Measurements from ENCODE around the gene SEMA5B. TPM values are rescaled to one million over a fixed set of nuclear protein-coding genes. Genes with fewer than 3 reads are reported as not detected.

SEMA5B gene, protein sequence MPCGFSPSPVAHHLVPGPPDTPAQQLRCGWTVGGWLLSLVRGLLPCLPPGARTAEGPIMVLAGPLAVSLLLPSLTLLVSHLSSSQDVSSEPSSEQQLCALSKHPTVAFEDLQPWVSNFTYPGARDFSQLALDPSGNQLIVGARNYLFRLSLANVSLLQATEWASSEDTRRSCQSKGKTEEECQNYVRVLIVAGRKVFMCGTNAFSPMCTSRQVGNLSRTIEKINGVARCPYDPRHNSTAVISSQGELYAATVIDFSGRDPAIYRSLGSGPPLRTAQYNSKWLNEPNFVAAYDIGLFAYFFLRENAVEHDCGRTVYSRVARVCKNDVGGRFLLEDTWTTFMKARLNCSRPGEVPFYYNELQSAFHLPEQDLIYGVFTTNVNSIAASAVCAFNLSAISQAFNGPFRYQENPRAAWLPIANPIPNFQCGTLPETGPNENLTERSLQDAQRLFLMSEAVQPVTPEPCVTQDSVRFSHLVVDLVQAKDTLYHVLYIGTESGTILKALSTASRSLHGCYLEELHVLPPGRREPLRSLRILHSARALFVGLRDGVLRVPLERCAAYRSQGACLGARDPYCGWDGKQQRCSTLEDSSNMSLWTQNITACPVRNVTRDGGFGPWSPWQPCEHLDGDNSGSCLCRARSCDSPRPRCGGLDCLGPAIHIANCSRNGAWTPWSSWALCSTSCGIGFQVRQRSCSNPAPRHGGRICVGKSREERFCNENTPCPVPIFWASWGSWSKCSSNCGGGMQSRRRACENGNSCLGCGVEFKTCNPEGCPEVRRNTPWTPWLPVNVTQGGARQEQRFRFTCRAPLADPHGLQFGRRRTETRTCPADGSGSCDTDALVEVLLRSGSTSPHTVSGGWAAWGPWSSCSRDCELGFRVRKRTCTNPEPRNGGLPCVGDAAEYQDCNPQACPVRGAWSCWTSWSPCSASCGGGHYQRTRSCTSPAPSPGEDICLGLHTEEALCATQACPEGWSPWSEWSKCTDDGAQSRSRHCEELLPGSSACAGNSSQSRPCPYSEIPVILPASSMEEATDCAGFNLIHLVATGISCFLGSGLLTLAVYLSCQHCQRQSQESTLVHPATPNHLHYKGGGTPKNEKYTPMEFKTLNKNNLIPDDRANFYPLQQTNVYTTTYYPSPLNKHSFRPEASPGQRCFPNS
- total RNA-seq (0.99 TPM), polyA plus RNA-seq (0.46 TPM)
- long read RNA-seq, donor 1: 0 reads
- long read RNA-seq, donor 2: 0 reads
- long read RNA-seq, donor 3: 0 reads
- long read RNA-seq, donor 4: 0 reads
- long read RNA-seq, donor 5: 0 reads
- long read RNA-seq, donor 6: 0 reads
- long read RNA-seq, donor 7: 0 reads
- long read RNA-seq, donor 8: 0 reads
- long read RNA-seq, donor 9: 0 reads
- long read RNA-seq, donor 10: 0 reads

DNA sequence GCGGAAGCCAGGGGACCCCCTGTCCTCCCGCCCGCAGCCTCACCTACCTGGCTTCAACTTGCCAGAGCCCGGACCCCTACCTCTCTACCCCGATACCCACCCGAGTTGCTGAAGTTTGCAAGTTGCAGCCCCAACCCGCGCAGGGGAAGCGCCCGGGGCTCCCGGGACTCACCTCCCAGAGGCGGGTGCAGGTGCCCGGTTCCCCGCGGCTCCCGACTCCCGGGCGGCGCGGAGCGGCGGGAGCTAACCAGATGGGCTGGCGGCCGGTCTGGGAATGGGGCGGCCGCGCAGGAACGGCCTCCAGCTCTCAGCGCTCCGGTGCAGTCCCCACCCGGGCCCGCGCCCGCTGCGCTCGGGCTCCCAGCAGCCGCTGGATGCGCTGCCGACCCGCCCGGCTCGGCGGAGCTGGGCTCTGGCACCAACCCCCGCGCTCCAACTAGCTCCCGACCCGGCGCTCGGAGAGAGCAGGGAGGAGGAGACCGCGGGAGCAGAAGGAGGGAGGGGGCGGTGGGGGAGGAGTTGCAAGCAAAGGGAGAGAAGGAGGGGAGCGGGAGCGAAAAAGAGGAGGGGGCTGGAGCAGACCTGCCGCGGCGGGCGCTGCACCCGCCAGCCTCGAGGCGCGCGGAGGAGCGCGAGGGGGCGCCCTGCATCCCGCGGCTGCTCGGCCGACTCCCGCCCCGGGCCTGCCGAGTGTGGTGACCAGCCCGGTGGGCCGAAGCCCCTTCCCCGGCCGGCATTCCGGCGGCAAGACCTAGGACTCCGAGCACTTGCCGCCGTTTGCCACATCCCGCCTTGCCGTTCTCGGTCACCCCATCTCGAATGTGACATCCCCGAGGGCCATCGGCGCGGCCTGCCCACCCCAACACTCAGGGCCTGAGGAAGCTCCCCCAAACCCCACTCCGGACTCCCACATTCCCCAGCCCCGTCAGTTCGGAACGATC lies at the start of gene SEMA5B:
SEMA5B (minus strand) TSS at position 472 of the 941 bp plus-strand sequence. CDS start 66,500 bp downstream, outside the sequence.
- Histone ChIP-seq H3K27ac (ENCODE audit: low read depth in 1 of 2, low read length in 1 of 2) (no peak within 1 kb of the TSS), H3K27me3 (ENCODE audit: control insufficient read depth in 2 of 2, insufficient read depth in 1 of 2, low read length in 1 of 2) (peaks cover 55 to 96% of the 10 kb centered on the region in 2 donors), H3K4me3 (ENCODE audit: low read length in 2 of 2) (peak within 1 kb of the TSS; percentile 14 to 46), H3K36me3 (ENCODE audit: control insufficient read depth in 2 of 2, insufficient read depth in 2 of 2, low read length in 1 of 2) (no peaks in the 10 kb centered on the region), H3K4me1 (ENCODE audit: control insufficient read depth in 2 of 2, insufficient read depth in 2 of 2, low read length in 2 of 2) (peaks cover 9 to 16% of the 10 kb centered on the region in 2 donors), H3K9me3 (ENCODE audit: control insufficient read depth in 2 of 2, insufficient read depth in 1 of 2, low read length in 1 of 2) (no peaks in the 10 kb centered on the region)
- under 1% methylated on average over 93 of the region's 94 CpGs for WGBS
- peak in 2 of 9 donors; percentile 19 to 41 for DNase-seq (ENCODE audit: low read depth in 6 of 9, low spot score in 9 of 9)

DNA sequence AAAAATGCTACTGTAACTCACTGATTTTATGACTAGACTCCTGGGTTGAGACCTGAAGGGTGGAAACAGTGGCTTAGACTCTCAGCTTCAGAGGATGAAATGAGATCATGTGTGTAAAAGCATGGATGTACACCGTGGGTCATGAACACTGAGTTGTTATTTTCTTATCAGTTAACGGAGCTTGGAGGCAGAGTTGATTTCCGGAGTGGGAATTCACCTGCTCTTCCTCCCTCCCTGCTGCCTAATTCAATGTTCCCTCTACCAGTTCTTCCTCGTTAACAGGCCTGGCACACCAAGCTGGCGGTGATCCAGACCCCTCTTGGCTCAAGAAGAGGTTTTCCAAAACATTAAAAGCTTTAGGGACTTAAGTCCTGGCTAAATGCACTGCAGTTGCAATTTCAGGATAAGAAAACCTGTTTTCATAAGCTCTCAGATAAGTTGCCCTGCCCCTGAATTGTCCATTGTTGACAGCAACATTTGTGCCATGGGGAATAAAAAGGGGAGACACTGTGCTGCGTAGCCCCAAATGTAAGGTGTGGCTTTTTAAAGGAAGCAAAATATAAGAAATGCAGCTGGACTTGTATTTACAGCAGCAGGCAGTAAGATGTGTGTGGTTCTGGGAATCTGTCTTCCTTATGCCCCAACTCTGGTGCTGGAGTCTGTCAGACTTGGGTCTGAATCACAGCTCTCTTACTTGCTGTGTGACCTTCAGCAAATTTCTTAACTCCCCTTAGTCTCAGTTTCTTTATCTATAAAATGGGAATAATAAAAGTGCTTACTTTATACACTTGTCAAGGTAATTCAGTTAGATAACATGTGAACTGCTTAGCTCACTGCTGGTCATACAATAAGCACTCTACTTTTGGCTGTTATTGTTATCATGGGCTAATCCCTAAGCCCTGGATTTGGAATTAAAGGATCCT lies 49.2 kb upstream of the SEMA5B start:
- WGBS: 66% methylated on average over 6 of the region's 6 CpGs
- Histone ChIP-seq H3K4me3 (ENCODE audit: low read length in 2 of 2) (no peak overlapping the region), H3K4me1 (ENCODE audit: control insufficient read depth in 2 of 2, insufficient read depth in 2 of 2, low read length in 2 of 2) (no peaks in the 10 kb centered on the region), H3K27ac (ENCODE audit: low read depth in 1 of 2, low read length in 1 of 2) (no peak overlapping the region), H3K27me3 (ENCODE audit: control insufficient read depth in 2 of 2, insufficient read depth in 1 of 2, low read length in 1 of 2) (no peaks in the 10 kb centered on the region), H3K36me3 (ENCODE audit: control insufficient read depth in 2 of 2, insufficient read depth in 2 of 2, low read length in 1 of 2) (no peaks in the 10 kb centered on the region), H3K9me3 (ENCODE audit: control insufficient read depth in 2 of 2, insufficient read depth in 1 of 2, low read length in 1 of 2) (no peaks in the 10 kb centered on the region)
- DNase-seq (ENCODE audit: low read depth in 6 of 9, low spot score in 9 of 9): no peak

DNA sequence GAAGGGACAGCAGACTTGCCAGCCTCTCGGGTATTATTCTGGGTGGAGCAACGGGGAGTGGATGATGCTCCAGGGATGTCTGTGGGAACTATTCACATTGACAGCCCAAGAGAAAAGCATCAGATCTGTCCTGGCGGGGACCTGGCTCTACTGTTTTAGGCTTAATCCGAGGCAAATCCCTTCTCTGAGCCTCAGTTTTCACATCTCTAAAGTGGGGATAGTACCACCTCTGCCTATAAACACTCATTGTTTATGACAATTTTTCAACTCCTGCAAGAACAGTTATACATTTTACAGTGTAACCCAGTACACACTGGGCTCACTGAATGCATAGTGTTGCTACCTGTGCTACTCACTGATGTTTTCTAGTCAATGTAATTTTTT lies 48.5 kb upstream of the SEMA5B start:
- Histone ChIP-seq H3K27ac (ENCODE audit: low read depth in 1 of 2, low read length in 1 of 2) (no peak overlapping the region), H3K27me3 (ENCODE audit: control insufficient read depth in 2 of 2, insufficient read depth in 1 of 2, low read length in 1 of 2) (no peaks in the 10 kb centered on the region), H3K36me3 (ENCODE audit: control insufficient read depth in 2 of 2, insufficient read depth in 2 of 2, low read length in 1 of 2) (no peaks in the 10 kb centered on the region), H3K4me3 (ENCODE audit: low read length in 2 of 2) (no peak overlapping the region), H3K9me3 (ENCODE audit: control insufficient read depth in 2 of 2, insufficient read depth in 1 of 2, low read length in 1 of 2) (no peaks in the 10 kb centered on the region), H3K4me1 (ENCODE audit: control insufficient read depth in 2 of 2, insufficient read depth in 2 of 2, low read length in 2 of 2) (no peaks in the 10 kb centered on the region)
- no peak for DNase-seq (ENCODE audit: low read depth in 6 of 9, low spot score in 9 of 9)
- 96% methylated on average over 4 of the region's 4 CpGs for WGBS

DNA sequence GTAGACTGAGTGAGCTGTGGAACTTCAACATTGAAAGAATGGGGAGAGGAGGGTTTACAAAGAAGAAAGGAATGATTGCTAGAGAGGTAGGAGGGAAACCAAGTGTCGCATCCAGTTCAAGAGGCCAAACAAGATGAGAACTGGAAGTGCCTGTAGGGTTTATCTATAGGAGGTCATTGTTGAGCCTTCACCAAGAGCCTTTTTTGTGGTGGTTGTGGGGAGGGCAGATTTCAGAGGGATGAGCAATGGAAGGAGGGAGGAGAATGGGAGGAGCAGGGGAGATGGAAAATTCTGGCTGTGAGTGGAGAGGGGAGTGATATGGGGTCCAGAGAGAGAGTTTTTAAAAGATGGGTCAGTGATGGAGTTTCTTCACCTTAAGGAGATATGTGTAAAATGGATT lies 47.8 kb upstream of the SEMA5B start:
- H3K27ac ChIP-seq (ENCODE audit: low read depth in 1 of 2, low read length in 1 of 2): no peak overlapping the region
- H3K27me3 ChIP-seq (ENCODE audit: control insufficient read depth in 2 of 2, insufficient read depth in 1 of 2, low read length in 1 of 2): no peaks in the 10 kb centered on the region
- no peak for DNase-seq (ENCODE audit: low read depth in 6 of 9, low spot score in 9 of 9)
- no peaks in the 10 kb centered on the region for H3K4me1 ChIP-seq (ENCODE audit: control insufficient read depth in 2 of 2, insufficient read depth in 2 of 2, low read length in 2 of 2)
- no peak overlapping the region for H3K4me3 ChIP-seq (ENCODE audit: low read length in 2 of 2)
- H3K36me3 ChIP-seq (ENCODE audit: control insufficient read depth in 2 of 2, insufficient read depth in 2 of 2, low read length in 1 of 2): no peaks in the 10 kb centered on the region
- no peaks in the 10 kb centered on the region for H3K9me3 ChIP-seq (ENCODE audit: control insufficient read depth in 2 of 2, insufficient read depth in 1 of 2, low read length in 1 of 2)
- WGBS: 95% methylated on average over 1 of the region's 1 CpG

DNA sequence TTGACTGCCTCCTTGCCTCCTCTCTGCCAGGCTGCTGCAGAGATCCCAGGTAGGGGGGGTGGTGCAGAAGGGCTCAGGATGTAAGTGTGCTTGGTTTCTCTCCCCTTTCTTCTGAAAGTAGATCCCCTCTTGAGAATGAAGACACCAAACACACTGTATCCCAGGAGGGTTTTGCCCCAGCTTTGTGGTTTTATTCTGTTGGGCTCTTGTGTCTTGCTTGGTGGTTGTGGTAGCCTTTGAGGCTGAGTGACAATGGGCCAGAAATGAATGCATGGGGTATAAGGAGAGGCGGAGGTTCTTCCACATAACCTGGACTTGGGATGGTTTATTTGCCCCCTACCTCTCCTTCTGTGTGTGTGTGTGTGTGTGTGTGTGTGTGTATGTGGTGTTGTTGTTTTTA lies 45.0 kb upstream of the SEMA5B start:
- Histone ChIP-seq H3K4me1 (ENCODE audit: control insufficient read depth in 2 of 2, insufficient read depth in 2 of 2, low read length in 2 of 2) (peaks cover 5 to 11% of the 10 kb centered on the region in 2 donors), H3K27me3 (ENCODE audit: control insufficient read depth in 2 of 2, insufficient read depth in 1 of 2, low read length in 1 of 2) (no peaks in the 10 kb centered on the region), H3K9me3 (ENCODE audit: control insufficient read depth in 2 of 2, insufficient read depth in 1 of 2, low read length in 1 of 2) (no peaks in the 10 kb centered on the region), H3K27ac (ENCODE audit: low read depth in 1 of 2, low read length in 1 of 2) (no peak overlapping the region), H3K4me3 (ENCODE audit: low read length in 2 of 2) (no peak overlapping the region), H3K36me3 (ENCODE audit: control insufficient read depth in 2 of 2, insufficient read depth in 2 of 2, low read length in 1 of 2) (no peaks in the 10 kb centered on the region)
- WGBS: 97% methylated on average over 1 of the region's 1 CpG
- DNase-seq (ENCODE audit: low read depth in 6 of 9, low spot score in 9 of 9): no peak

DNA sequence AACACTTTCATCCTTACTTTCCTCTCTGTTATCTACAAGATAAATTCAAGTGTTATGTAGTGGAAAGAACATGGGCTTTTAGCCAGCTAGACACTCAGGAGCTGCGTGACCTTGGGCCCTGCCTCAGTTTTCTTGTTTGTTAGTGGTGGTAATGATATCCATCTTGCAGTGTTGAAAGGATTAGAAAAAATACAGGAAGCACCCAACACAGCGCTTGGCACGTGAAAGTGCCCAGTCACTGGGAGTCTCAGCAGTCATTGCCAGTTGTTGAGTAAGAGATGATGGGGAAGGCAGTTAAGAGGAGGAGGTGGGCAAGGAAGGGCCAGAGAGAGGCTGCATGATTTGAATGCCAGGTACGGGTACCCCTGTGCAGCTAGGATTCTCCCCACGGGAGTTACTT lies 44.6 kb upstream of the SEMA5B start:
- H3K4me1 ChIP-seq (ENCODE audit: control insufficient read depth in 2 of 2, insufficient read depth in 2 of 2, low read length in 2 of 2): peaks cover 5 to 12% of the 10 kb centered on the region in 2 donors
- no peak for DNase-seq (ENCODE audit: low read depth in 6 of 9, low spot score in 9 of 9)
- no peak overlapping the region for H3K4me3 ChIP-seq (ENCODE audit: low read length in 2 of 2)
- H3K27ac ChIP-seq (ENCODE audit: low read depth in 1 of 2, low read length in 1 of 2): no peak overlapping the region
- no peaks in the 10 kb centered on the region for H3K27me3 ChIP-seq (ENCODE audit: control insufficient read depth in 2 of 2, insufficient read depth in 1 of 2, low read length in 1 of 2)
- no peaks in the 10 kb centered on the region for H3K9me3 ChIP-seq (ENCODE audit: control insufficient read depth in 2 of 2, insufficient read depth in 1 of 2, low read length in 1 of 2)
- 82% methylated on average over 5 of the region's 5 CpGs for WGBS
- H3K36me3 ChIP-seq (ENCODE audit: control insufficient read depth in 2 of 2, insufficient read depth in 2 of 2, low read length in 1 of 2): no peaks in the 10 kb centered on the region

DNA sequence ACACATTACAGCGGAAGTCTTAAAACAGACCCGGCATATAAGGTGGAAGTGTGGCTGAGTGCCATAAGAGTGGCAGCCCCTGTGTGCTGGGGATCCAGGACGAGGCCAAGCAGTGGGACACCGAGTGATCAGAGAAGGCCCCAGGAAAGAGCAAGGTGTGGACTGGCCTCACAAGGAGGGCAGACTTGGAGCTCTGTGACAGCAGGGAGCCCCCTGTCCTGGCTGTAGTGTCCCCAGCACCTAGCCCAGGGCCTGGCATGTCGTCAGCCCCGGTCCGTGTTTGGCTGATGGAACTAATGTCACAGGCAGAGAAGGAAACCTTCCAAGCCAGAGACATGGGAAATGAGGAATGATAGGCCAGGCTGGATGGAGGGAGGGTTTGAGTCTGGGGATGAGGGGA lies 44.0 kb upstream of the SEMA5B start:
- DNase-seq (ENCODE audit: low read depth in 6 of 9, low spot score in 9 of 9): no peak
- H3K36me3 ChIP-seq (ENCODE audit: control insufficient read depth in 2 of 2, insufficient read depth in 2 of 2, low read length in 1 of 2): no peaks in the 10 kb centered on the region
- H3K27me3 ChIP-seq (ENCODE audit: control insufficient read depth in 2 of 2, insufficient read depth in 1 of 2, low read length in 1 of 2): no peaks in the 10 kb centered on the region
- no peak overlapping the region for H3K4me3 ChIP-seq (ENCODE audit: low read length in 2 of 2)
- WGBS: 97% methylated on average over 7 of the region's 7 CpGs
- no peak overlapping the region for H3K27ac ChIP-seq (ENCODE audit: low read depth in 1 of 2, low read length in 1 of 2)
- no peaks in the 10 kb centered on the region for H3K9me3 ChIP-seq (ENCODE audit: control insufficient read depth in 2 of 2, insufficient read depth in 1 of 2, low read length in 1 of 2)
- H3K4me1 ChIP-seq (ENCODE audit: control insufficient read depth in 2 of 2, insufficient read depth in 2 of 2, low read length in 2 of 2): peaks cover 5 to 14% of the 10 kb centered on the region in 2 donors

All from thymus (tissue), 14 donors.